Ovary (tissue), 3 donors: ENCODE data around the gene PDE8A.

ENCODE experiments used
- CTCF ChIP-seq, 3 donors: fragments of 450-650 bp in 2 of 3; fragments of 200-600 bp in 1 of 3; IDR thresholded peaks; one replicate each; pipeline versions ENCODE4 v1.5.1 to v1.8.0; 2016 to 2022; ENCODE audit warnings: antibody characterized with exemption in 3 of 3, mild to moderate bottlenecking in 1 of 3
- POLR2A ChIP-seq: fragments of 450-650 bp; IDR thresholded peaks from one replicate; pipeline ENCODE4 v1.6.1; 2017; ENCODE audit warnings: antibody characterized with exemption, mild to moderate bottlenecking, moderate library complexity
- donor health status: DM: no; HTN: no; CAD: no.

DNA sequence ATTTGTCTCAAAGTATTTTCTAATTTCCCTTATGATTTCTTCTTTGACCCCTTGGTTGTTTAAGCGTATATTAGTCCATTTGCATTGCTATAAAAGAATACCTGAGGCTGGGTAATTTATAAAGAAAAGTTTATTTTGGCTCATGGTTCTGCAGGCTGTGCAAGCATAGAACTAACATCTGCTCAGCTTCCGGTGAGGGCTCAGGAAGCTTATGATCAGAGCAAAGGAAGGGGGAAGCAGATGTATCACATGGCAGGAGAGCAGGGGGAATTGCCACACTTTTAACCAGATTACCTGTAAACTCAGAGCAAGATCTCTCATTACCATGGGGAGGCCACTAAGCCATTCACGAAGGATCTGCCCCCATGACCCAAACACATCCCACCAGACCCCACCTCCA, 148.2 kb downstream of the PDE8A start:
- TF ChIP-seq CTCF (IDR thresholded peaks at IDR 0.05) = no peak
- no peak for TF ChIP-seq POLR2A
